LoVo (cell line): ENCODE data around the gene ATP8A1.
"Not testable (repeated sequence)": the region's sequence is repeated elsewhere in the genome, so short reads cannot be mapped to it uniquely, and the experiment has no call there.

ENCODE experiments used
- DNase-seq: peaks from one replicate; pipeline ENCODE4 v3.0.0-alpha.2; 2016; ENCODE audit warnings: low spot score

ATP8A1 gene

DNA sequence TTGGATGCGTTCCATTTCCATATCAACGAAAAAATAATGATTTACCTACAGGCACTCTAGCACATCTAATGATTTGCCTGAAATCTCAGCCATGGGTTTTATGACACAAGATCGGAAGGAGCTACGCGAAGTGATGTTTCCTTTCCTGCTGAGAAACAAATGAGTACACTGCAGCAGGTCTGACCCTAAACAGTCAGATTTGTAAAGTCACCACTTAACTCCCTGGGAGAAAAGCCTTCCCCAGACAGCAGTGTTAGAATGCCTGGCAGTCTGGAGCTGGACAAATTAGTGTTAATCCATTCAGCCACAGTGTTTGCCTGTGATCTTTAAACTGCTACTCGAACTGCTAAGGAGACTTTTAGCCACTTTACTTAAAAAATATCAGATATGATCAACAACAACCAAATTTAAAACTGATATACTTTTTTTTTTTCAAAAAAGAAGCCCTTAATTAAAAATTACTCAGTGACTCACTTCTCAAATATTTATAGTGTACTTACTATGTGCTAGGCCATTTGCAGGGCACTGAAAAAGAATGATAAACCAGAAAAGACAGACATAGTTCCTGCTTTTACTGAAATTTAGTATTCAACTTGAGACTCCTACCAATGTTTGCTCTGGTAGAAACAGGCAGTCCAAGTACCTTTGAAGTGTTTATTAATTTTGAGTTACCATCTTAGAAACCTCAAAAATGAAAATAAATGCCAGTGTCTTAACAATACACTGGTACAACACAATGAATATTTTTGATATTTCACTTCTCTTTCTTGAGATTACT lies 155.1 kb downstream of the ATP8A1 start:
- DNase-seq: no peak

- DNase-seq: no peak
Observed at GRCh38 chr4:42498040-42498439, 158.9 kb downstream of the ATP8A1 start.

DNA sequence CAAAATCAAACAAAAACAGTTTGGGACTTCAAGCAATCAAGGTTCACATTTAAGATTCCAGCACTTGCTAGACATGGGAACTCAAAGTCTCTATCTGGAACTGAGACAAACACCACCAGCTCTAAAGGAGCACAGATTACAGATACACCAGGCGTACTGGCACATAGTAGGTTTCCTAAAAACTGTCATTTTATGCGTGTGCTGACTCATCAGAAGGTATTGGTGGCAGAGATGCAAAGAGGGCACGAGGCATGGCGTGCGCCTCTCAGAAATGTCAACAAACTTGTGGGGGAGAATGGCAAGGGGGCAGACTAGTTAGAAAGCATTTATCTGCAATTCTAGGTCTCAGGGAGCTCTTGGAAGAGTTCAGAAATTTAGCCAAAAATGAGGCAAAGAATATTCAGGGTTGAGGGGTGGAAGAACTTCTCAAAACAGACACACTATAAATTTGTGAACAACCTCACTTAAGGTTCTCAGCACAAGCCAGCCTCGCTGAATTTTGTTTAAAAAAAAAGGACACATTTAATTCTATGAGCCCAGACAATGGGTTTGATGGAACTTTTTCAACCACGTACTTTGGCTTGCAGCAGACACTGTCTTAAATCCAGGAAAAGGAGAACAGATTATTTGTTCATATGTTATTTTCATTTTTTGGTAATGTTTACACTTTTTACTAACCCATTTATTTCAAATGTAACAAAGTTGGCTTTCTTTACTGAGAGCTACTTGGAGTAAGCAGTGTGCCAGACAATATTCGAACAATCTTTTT lies 159.6 kb downstream of the ATP8A1 start:
- DNase-seq: no peak

GRCh38 chr4:42492962-42493361 lies 163.9 kb downstream of the ATP8A1 start:
- DNase-seq: no peak

DNA sequence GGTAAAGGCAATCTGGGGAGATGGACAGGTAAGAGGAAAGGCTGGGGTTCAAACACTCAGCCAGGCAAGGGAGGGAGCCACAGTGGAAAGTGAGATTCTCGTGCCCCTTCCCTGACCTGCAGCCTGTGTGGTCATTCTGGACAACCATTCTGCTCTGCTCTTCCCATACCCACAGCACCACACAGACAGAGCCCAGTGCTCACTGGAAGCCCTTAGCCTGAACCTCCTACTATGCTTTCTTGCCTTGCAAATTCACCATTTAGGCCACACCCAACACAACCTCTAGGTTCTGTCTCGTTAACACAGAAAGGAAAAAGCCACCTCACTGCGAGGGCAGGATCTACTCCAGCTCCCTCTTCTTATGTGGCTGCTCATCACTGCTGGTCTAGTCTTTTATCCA lies 166.9 kb downstream of the ATP8A1 start:
- no peak for DNase-seq

- no peak for DNase-seq
Observed at GRCh38 chr4:42489095-42489494, 167.8 kb downstream of the ATP8A1 start.

DNA sequence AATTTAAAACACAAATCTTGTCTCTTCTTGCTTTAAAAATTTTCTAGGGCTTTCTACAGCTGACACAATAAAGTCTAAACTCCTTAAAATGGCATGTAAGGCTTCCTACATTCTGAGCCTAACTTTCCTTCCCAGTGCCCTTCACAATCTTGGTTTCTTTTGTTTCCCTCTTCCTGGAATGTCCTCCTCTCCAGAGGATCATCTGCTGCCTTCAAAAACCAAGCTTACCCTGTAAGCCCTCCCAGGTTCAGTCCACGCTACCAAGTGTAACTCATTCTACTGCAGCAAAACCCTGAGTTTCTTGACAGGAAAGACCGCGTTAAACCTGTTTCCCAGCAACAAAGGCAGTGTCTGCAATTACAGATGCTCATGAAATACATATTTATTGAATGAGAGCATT lies 168.4 kb downstream of the ATP8A1 start:
- DNase-seq: no peak

DNA sequence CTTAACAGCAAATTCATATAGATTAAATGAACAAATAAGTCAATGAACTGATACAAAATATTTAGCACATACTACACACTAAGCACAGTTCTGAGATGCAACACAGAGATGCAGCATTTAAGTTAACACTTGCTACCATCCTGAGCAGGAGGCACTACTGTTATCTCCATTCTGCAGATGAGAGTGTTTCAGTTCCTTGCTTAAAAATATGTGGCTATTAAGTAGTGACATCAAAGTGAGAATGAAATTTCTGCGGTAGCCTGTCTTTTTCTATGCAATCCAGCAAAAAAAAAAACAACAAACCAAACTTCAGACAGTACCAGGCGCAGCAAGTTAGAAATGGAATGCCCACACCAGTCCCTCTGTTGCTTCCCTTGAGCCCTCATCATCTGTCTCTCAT lies 168.8 kb downstream of the ATP8A1 start:
- no peak for DNase-seq

- DNase-seq: no peak
Observed at GRCh38 chr4:42487230-42487629, 169.7 kb downstream of the ATP8A1 start.

GRCh38 chr4:42486156-42486555 lies 170.7 kb downstream of the ATP8A1 start:
- not testable (repeated sequence) for DNase-seq

DNA sequence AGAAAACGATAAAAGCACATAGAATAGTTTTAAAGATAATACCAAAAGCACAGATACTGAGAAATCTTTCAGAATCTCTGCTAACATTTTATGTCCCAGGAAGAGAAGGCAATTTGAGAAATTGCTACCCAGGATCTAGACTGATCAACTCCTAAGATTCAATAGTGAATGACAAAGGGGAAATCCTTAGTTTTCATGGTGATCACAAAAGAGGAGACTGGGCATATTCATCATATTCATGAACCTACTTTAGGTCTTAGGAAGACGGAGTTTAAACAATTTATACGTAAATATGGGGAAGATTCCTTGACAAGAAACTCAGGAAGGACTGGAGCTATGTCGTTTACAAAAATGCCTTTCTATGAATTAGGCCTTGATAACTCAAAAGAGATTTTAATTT lies 172.3 kb downstream of the ATP8A1 start:
- no peak for DNase-seq

GRCh38 chr4:42483426-42484379 lies 173.2 kb downstream of the ATP8A1 start:
- no peak for DNase-seq

GRCh38 chr4:42482516-42483327 lies 174.2 kb downstream of the ATP8A1 start:
- no peak for DNase-seq

DNA sequence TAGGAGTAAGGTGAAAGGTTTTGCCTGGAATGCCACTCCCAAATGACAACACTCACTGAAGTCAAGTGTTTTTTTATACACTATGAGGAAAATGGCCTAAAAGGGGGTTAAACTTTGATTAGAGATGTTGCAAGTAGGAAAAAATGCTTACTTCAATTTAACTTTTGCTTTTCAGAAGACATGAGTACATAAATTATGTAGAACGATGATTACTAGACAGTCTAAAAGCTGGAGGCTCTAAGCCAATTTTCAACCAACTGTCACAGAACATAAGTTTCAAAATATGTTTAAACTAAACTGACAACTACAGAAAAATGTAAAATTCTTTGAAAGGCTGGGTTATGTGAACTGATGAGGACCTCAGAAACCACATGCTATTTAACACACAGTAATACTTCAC lies 176.2 kb downstream of the ATP8A1 start:
- no peak for DNase-seq

DNA sequence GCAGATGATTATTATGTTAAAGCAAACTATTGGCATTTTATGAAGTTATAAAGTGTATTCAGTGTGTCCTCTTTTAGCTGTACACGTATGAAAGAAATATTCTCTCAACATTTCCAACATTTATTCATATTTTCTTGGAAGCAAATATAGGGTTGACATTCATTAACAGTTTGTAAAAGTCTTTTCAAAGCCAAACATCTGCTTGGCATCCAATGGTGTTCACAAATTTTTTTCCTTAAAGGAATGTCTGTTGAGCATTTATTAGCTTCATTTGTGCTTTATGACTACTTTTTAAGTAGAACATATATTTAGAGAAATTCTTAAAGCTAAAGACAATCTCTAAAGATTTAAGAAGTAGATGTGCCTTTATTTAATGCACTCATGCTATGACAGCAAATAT lies 176.6 kb downstream of the ATP8A1 start:
- DNase-seq: no peak

- no peak for DNase-seq
Observed at GRCh38 chr4:42478946-42479345, 178.0 kb downstream of the ATP8A1 start.

GRCh38 chr4:42478509-42478908 lies 178.4 kb downstream of the ATP8A1 start:
- DNase-seq: no peak

DNA sequence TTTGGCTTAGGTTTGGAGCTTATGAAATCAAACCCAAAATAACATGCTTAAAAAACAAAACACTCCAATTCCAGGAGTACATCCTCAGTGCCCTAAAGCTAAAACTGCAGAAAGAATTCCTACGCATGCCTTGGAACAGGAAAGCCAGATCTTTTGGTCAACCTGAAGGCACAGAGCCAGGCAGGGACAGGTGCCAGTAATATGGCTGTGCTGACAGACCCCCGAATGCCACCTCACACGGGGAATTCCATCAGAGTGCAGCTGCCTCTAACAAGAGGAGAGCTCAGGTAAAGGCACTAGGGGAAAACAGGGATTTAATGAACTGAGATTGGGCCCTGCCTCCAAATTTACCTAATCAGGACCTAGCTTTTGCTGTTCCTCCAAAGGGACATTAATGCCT lies 182.5 kb downstream of the ATP8A1 start:
- no peak for DNase-seq

DNA sequence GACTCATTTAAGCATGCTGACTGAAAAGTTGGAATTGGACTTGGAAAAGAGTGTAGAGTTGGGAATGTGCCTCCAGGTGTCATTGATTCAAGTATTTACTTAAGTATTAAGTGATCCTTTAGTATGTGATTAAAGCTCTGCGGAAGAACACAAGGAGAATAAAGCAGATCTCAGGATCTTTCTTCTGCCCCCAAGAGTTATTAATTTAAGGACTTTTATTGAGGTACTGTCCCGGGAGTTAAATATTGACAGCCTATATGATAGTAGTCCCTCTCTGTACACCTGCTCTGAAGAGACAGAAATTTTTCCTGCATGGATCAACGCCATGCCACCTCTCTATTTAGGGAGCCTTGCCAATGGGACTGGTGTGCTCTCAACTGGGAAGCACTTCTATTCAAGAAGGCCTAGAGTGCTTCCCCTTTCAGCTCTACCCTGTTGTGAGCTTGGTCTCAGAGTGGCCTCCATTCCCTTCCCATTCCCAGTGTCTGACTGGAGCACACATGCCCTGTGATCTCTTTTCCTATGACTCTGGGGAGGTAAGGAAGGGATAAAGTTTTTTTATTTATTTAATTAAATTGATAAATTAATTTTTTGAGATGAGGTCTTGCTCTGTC lies 183.7 kb downstream of the ATP8A1 start:
- no peak for DNase-seq

DNA sequence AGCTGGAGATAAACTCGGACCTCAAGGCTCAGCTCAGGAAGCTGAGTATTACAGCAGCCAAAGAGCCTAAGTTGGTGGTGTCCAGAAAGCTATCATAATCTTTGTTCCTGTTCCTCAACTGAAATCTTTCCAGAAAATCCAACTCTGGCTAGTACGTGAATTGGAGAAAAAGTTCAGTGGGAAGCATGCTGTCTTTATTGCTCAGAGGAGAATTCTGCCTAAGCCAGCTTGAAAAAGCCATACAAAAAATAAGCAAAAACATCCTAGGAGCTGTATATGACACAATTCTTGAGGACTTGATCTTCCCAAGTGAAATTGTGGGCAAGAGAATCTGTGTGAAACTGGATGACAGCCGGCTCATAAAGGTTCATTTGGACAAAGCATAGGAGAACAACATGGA lies 185.0 kb downstream of the ATP8A1 start:
- DNase-seq: no peak

- no peak for DNase-seq
Observed at GRCh38 chr4:42470023-42470422, 186.9 kb downstream of the ATP8A1 start.
